GM21723 (cell line): ENCODE data around the gene IL1R1.

ENCODE experiments used
- ATAC-seq: cut with Tn5 transposase; IDR thresholded peaks from one replicate; pipeline ENCODE4 v1.9.1; 2021; ENCODE audit warnings: mild to moderate bottlenecking, moderate library complexity; ENCODE audit not compliant: unreplicated experiment

Gene IL1R1

GRCh38 chr2:102194609-102195268, 52.2 kb downstream of the IL1R1 start:
- no peak for ATAC-seq

DNA sequence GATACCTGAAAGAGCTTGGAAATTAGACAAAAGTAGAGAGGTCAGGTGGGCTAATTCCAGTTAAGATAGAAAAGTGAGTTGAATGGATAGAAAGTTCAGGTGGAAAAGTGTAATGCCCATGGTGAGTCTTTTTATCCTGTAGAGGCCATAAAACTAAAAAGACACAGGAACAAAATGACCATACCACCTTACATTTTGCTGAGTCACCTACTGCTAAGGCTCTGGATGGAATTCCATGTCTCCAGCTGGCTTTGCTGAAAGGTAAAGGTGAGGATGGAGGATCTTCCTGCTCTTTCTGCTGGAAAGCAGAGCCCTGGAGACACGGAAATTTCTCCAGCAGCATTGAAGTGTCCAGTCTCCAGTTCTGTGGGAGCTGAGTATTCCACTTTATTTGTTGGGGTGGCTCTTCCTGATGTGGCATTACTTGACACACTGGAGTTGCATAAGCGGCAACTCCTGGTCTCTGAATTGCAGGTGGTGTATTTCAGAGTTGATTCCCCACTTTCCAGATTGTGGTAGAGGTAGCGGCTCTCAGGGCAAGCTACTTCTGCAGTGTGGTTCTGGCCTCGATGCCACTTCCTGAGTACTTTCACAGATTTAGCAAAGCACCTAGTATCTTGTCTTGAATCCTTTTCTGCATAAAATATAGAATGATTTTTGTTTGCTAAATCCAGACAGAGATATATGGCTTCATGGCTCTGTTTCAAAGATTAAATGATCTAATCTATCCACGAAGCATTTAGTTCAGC, 55.0 kb downstream of the IL1R1 start:
- no peak for ATAC-seq

GRCh38 chr2:102200539-102200938, 58.0 kb downstream of the IL1R1 start:
- ATAC-seq: no peak

- ATAC-seq: no peak
Measured at GRCh38 chr2:102204638-102205037, 62.1 kb downstream of the IL1R1 start.

DNA sequence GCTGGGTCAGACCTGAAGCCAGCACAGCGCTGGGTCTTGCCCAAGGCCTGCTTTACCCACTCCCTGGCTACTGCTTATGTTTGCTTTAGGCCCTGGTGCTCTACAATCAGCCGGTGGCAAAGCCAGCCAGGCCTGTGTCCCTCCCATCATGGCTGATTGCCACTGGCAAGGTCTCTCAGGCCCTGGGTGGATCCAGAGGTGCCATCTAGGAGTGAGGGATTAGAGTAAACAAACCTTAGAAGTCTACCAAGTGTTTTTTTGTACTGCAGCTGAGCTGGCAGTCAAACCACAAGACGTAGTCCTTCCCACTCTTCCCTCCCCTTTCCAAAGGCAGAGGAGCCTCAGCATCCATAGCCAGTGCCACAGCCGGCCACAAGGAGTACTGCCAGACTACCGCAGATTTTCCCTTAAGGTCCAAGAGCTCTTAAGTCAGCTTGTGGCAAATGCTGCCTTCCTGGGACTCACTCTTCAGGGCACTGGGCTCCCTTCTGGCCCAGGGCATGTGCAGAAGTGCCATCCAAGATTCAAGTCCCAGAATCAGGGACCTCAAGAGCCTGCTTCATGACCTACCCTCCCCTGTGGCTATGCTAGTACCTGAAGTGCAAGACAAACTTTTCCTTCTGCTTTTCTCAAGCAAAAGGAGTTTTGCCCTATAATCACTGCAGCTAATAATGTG, 64.3 kb downstream of the IL1R1 start:
- ATAC-seq: no peak

DNA sequence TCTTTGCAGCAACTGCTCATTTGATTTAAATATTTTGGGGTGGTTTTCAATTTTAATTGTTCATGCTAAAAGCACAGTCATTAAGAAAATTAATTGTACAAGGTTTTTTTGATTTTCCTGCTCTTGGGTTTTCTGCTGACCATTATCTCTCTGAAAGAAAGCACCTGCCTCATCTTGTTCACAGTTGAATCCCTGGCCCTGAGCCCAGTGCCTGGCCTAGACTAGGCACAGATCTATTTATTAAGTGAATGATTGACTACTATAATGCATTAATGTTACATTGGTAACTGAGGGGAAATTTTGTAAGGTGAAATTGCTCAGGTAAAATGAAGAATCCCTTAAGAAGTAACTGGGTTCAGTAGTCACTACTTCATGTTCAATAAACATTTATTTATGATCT, 66.2 kb downstream of the IL1R1 start:
- no peak for ATAC-seq

GRCh38 chr2:102209474-102209873, 66.9 kb downstream of the IL1R1 start:
- ATAC-seq: no peak

DNA sequence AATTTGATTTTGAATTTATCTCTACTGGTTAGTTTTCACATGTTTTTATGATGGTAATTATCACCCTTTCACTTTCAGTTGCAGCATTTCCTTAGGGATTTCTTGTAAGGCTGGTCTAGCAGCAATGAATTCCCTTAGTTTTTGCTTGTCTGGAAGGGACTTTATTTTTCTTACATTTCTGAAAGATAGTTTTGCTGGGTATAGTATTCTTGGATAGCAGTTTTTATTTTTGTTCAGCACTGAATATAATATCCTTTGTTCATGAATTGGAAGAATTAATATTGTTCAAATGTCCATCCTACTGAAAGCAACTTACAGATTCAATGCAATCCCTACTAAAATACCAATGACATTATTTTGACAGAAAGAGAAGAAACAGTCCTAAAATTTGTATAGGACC, 74.5 kb downstream of the IL1R1 start:
- no peak for ATAC-seq

DNA sequence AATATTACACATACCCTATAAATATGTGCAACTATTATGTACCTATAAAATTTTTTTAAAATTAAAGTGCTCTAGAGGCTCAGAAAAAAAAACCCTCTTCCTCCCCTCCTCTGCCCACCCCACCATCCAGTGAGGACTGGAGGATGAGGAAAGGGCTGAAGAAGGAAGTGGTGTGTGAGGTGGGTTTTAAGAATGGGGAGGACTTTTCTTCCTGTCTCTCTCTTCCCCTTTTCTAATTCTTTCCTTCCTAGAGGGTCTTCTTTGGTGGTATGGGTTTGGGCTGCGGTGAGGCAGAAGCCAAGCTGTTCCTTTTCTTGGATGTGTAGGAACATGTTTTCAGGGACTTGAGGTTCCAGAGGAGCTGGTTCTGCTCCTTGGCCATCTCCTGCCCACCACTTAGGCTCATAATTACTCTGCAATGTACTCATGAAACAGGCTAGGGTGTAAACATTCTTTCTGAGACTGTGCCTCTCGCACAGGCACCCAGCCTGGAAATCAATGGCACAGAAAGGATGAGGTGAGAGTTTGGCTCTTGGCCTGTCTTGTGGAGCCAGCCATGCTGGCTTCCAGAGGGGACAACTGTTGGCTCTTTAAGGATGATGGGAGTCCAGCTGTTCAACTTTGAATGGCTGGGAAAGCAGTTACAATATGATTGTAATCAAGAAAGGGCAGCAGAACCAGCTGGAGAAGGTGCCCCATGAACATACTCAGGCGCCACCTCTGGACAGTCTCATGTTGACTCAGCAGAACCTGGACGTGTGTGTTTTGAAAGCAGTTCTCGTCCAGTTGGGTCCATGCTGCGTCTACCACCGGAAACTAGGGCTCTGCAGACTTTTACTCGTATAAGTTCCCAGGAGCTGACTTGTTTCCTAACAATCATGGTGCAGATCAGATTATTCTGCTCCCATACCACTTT, 82.5 kb downstream of the IL1R1 start:
- ATAC-seq: no peak

- no peak for ATAC-seq
Measured at GRCh38 chr2:102226171-102226570, 83.6 kb downstream of the IL1R1 start.

- no peak for ATAC-seq
Measured at GRCh38 chr2:102226612-102227391, 84.3 kb downstream of the IL1R1 start.

DNA sequence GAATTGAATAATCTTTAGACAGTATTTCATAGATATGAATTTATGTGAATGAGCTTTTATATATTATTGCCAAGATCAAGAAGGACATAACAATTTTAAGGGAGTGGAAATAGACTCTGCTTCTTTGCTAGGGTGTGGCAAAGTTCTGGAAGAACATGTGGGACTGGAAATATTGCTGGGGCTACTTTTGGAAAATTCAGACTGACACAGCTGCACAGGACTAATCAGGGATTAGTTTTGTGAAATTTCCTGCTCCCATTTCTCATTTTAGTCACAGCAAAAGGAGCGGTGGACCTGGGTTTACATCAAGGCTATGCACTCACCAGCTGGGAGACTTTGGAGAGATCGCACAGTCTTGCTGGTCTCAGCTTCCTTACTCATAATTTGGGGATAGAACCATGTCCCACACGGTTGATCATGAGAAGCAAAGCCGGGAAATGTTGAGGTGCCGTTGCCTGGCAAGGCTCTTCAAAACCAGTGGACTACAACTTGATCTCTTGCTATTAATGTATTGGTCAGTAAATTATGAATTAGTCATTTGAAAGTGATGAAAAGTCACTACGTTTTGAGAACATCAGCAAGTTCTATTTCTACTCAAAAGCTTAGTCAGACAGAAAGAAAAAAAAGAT, 86.7 kb downstream of the IL1R1 start:
- no peak for ATAC-seq
